IPS DF 19.7 (cell line): ENCODE data around the gene AHNAK2.

ENCODE experiments used
- DNase-seq: peaks from one replicate; pipeline ENCODE4 v3.0.0-alpha.2; 2013; ENCODE audit warnings: low read depth, low spot score

The AHNAK2 gene

GRCh38 chr14:105012171-105012985, 34.2 kb upstream of the AHNAK2 start:
- DNase-seq, result no peak

GRCh38 chr14:105011312-105011990, 33.3 kb upstream of the AHNAK2 start:
- no peak for DNase-seq

GRCh38 chr14:105010891-105011291, 32.7 kb upstream of the AHNAK2 start:
- no peak for DNase-seq

- DNase-seq, result no peak
Measured at GRCh38 chr14:105010106-105010505, 31.9 kb upstream of the AHNAK2 start.

GRCh38 chr14:105007593-105008264, 29.6 kb upstream of the AHNAK2 start:
- DNase-seq, result no peak

GRCh38 chr14:105006831-105007592, 28.8 kb upstream of the AHNAK2 start:
- no peak for DNase-seq

- DNase-seq, result no peak
Measured at GRCh38 chr14:105005929-105006830, 28.0 kb upstream of the AHNAK2 start.

GRCh38 chr14:105005329-105005928, 27.3 kb upstream of the AHNAK2 start:
- DNase-seq, result no peak

- DNase-seq, result no peak
Measured at GRCh38 chr14:104999361-104999760, 21.2 kb upstream of the AHNAK2 start.

GRCh38 chr14:104998801-104999200, 20.6 kb upstream of the AHNAK2 start:
- DNase-seq, result no peak

GRCh38 chr14:104996483-104996882, 18.3 kb upstream of the AHNAK2 start:
- DNase-seq, result no peak

- DNase-seq, result no peak
Measured at GRCh38 chr14:104996032-104996431, 17.9 kb upstream of the AHNAK2 start.

GRCh38 chr14:104994978-104995377, 16.8 kb upstream of the AHNAK2 start:
- DNase-seq, result no peak

- no peak for DNase-seq
Measured at GRCh38 chr14:104993808-104994591, 15.8 kb upstream of the AHNAK2 start.

GRCh38 chr14:104993306-104993705, 15.1 kb upstream of the AHNAK2 start:
- no peak for DNase-seq

- no peak for DNase-seq
Measured at GRCh38 chr14:104992501-104992900, 14.3 kb upstream of the AHNAK2 start.

GRCh38 chr14:104991896-104992230, 13.7 kb upstream of the AHNAK2 start:
- DNase-seq, result no peak

GRCh38 chr14:104989951-104990303, 11.8 kb upstream of the AHNAK2 start:
- no peak for DNase-seq

GRCh38 chr14:104989236-104989950, 11.2 kb upstream of the AHNAK2 start:
- no peak for DNase-seq
